GM18907 (cell line): ENCODE results near the gene NIT1.

Experiments
- ATAC-seq: cut with Tn5 transposase; IDR thresholded peaks from one replicate; pipeline ENCODE4 v1.9.1; 2021; ENCODE audit warnings: mild to moderate bottlenecking, moderate library complexity; ENCODE audit not compliant: unreplicated experiment

Gene NIT1

GRCh38 chr1:161145832-161146231 lies 27.9 kb downstream of the NIT1 start:
- ATAC-seq: no peak

DNA sequence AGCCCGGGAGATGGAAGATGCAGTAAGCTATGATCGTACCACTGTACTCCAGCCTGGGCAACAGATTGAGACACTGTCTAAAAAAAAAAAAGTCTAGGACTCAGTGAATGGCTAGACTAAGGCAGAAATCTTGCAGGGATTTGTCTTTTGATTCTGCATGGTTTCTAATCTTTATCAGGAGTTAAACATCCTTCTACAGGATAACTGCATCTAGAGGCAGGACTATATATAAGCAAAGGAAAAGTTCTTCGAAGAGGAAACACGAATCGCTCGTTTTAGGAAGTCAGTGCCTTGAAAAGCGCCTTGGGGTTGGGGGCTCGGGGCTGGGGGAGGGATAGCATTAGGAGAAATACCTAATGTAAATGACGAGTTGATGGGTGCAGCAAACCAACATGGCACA lies 35.3 kb downstream of the NIT1 start:
- ATAC-seq: peak; percentile 4

- ATAC-seq: peak; percentile 82
Observed at GRCh38 chr1:161153682-161154337, 35.9 kb downstream of the NIT1 start, which contains the start of gene UFC1. Gene UFC1, plus strand, starts transcription at chr1:161153978. Its CDS starts 20 bp downstream, at chr1:161153998.

DNA sequence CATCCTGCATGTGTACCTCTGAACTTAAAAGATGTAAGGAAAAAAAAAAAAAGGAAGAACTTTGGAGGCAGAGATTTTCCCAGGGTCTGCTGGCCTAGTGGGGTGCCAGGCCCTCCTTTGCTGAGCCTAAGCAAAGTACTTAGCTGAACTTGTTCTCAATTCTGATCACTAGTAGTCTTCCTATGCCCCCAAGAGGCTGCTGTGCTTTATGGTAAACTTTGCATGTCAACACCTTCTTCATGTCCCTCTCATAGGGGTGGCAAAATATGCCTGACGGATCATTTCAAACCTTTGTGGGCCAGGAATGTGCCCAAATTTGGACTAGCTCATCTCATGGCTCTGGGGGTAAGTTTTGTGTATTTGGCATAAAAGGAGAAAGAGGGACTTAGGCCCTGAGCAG lies 40.0 kb downstream of the NIT1 start:
- no peak for ATAC-seq

DNA sequence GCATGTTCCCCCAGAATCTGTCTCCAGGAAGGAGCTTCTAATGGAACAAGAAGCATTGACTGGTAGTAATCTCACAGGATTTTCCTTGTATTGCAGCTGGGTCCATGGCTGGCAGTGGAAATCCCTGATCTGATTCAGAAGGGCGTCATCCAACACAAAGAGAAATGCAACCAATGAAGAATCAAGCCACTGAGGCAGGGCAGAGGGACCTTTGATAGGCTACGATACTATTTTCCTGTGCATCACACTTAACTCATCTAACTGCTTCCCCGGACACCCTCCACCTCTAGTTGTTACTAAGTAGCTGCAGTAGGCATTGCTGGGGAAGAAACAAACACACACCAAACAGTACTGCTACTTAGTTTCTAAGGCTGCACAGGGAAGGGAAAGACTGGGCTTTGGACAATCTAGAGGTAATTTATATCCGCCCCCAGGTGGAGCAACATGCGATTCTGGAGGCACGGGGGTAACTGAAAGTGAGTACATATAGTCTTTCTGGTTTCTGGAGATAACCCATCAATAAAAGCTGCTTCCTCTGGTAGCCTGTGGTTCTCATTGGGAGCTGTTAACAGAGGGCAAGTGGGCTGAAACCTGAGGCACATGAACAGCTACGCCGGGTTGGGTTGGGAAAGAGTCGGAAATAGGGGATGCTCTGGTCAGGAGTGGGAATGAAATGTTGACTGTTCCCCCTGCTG lies 40.6 kb downstream of the NIT1 start:
- peak; percentile 3 for ATAC-seq

DNA sequence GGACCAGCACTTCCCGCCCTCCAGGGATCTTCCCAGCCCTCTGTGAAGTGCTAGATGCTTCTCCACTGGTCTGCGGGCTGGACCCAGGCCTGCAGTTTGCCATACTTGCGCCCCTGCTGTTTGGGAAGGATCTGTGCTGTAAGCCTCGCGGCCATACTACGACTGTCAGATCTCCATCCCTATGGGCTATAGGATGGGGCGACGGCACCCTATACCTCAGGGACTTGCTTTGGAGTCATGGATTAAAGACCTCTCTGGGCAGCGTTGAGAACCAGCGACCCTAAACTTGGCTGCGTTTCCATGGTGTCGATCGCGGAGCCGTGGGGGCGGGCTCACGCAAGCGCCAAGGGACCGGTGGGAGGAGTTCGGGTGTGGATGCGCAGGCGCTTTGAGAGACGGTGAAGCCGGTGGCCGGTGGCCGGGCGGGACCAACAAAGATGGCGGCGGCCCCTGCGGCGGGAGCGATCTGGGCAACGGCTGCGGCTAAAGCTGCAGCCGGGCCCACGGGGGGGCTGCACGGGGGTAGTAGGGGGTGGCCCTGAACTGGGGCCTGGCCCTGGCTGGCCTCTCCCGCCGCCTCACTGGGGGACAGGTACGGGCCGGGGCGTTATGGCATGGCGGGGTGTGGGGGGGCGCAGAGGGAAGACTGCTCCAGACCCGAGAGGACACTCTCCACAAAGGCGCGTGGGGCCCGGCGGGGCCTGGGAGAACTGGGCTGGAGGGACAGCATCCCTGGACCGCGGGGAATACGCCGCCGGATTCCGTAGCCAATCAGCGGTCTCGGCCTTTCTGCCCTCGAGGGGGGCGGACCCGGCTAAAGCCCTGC lies 41.4 kb downstream of the NIT1 start, which contains the start of gene USP21:
TSS of gene USP21 (plus strand) at position 414 of the 826 bp plus-strand sequence. CDS start 1,141 bp downstream, outside the sequence.
- peak; percentile 80 for ATAC-seq

DNA sequence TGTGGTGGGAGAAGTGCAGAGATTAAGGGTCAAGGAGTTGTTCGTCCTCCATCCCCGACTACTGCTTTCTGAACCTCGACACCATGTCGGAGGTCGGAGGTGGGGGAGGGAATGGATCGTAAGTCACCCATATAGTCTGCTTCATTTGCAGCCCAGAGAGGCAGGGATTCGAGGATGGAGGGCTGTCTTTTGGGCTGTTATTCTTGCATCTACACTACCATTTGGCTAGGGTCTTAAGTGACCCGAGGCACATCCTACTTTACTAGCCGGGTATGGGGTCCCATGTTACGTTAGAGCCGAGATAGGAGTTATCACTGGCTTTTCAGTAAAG lies 42.0 kb downstream of the NIT1 start:
- no peak for ATAC-seq

- no peak for ATAC-seq
Observed at GRCh38 chr1:161160671-161161145, 42.8 kb downstream of the NIT1 start.

GRCh38 chr1:161161652-161162051 lies 43.7 kb downstream of the NIT1 start:
- no peak for ATAC-seq

GRCh38 chr1:161162052-161162451 lies 44.1 kb downstream of the NIT1 start:
- ATAC-seq: no peak

GRCh38 chr1:161162806-161163205 lies 44.9 kb downstream of the NIT1 start:
- no peak for ATAC-seq

DNA sequence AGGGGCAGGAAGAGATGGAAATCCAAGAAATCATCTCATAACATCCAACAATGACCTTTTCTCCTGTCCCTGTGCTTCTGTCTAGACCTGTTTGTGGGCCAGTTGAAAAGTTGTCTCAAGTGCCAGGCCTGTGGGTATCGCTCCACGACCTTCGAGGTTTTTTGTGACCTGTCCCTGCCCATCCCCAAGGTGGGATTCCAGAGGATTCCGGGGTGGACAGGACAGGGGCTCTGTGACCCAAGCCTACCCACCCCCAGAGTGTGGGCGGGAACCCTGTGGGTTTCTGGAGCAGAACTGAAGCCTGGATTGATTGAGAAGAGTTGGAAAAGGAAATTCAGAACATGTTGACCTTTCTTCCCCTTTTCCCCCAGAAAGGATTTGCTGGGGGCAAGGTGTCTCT lies 45.9 kb downstream of the NIT1 start:
- no peak for ATAC-seq

DNA sequence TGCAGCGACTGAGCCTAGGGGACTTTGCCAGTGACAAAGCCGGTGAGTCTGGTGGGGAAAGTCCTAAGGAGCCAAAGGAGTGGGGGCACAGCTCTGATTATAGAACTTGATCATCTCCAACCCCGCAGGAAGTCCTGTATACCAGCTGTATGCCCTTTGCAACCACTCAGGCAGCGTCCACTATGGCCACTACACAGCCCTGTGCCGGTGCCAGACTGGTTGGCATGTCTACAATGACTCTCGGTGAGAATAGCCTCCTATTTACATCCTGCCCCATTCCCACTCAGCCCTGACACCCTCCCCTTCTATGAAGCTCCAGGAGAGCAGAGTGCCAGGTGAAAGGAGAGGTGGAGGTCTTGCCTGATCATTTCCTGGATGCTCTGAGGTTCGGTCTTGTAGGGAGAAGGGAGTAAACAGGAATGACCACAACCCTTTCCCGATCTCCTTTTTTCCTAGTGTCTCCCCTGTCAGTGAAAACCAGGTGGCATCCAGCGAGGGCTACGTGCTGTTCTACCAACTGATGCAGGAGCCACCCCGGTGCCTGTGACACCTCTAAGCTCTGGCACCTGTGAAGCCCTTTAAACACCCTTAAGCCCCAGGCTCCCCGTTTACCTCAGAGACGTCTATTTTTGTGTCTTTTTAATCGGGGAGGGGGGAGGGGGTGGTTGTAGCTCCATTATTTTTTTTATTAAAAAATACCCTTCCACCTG lies 47.2 kb downstream of the NIT1 start:
- ATAC-seq: no peak

DNA sequence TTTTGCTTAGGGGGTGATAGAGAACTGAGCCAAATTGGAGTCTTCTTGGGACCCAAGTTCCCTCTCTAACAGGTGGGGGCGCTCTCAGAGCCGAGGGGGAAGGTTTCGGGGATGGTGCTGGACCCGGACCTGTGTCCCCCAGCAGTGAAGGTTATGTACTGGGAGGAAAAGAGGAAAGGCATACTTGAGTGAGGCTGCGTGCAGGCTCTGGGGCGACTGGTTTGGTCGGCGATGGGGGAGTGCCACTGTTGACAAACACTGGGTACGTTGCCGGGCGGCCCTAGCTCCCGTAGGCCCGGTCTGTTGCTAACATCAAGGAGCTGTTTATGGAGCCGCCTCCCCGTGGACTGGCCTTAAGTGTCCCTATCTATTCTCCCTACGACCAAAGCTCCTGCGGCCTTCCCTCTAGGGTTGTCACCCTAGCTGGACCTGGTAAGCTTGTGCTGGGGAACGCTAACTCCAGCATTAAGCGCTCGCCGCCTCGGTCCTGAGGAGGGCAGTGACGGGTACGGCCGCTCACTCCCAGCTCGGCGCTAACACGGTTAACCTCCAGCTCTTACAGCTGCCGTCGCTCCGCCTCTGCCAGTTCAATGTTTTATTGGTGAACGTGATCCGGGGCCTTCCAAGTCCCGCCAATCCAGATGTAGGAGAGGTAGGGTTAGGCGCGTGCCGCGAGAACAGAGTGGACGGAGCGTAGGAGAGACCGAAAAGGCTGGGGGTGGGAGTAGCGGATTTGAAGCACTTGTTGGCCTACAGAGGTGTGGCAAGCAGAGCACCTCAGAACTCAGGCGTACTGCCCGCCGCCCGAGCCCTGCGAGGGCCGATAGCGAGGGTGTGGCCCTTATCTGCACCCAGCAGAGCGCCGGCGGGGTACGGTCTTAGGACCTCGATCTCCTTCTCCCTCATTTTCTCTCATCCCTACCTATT lies 48.1 kb downstream of the NIT1 start, which contains the start of gene PPOX:
TSS of gene PPOX (plus strand) at position 685 of the 927 bp plus-strand sequence. CDS start 422 bp downstream, outside the sequence.
- ATAC-seq: peak; percentile 92

DNA sequence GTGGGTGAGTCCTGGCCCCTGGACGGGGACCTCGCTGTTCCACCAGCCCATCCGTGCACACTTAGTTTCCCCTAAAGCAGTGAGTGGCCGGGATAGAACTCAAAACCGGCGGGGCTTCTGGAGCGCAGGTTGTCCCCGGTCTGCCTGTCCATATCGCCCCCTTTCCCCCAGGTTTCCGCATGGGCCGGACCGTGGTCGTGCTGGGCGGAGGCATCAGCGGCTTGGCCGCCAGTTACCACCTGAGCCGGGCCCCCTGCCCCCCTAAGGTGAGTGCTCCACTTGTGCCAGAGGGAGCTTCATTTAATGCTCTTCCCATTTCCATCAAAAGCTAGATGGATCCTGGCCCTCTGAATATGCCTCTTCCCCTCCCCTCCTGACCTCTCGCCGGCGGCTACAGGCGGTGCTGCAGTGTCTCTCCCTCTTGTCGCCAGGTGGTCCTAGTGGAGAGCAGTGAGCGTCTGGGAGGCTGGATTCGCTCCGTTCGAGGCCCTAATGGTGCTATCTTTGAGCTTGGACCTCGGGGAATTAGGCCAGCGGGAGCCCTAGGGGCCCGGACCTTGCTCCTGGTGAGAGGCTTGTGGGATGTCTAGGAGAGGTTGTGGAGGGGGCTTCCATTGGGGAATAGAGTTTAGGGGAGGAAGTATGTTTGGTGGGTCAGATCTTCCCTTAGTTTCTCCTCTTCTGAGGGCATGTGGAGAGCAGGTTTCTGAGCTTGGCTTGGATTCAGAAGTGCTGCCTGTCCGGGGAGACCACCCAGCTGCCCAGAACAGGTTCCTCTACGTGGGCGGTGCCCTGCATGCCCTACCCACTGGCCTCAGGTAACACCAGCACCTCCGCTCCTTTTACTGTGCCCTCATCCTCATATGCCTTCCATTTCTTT lies 49.0 kb downstream of the NIT1 start:
- peak; percentile 12 for ATAC-seq

GRCh38 chr1:161168906-161169305 lies 51.0 kb downstream of the NIT1 start:
- ATAC-seq: no peak
